ENCODE measurements around the gene ADAMTSL1. TPM values are rescaled to one million over a fixed set of nuclear protein-coding genes. Genes with fewer than 3 reads are reported as not detected.

ADAMTSL1 gene
- total and polyA plus RNA-seq, 2 of the 8 experiments (the other 6 are each of a cell fraction or from before 2014, with no cell fraction given), result 0.84 to 1.1 TPM

DNA sequence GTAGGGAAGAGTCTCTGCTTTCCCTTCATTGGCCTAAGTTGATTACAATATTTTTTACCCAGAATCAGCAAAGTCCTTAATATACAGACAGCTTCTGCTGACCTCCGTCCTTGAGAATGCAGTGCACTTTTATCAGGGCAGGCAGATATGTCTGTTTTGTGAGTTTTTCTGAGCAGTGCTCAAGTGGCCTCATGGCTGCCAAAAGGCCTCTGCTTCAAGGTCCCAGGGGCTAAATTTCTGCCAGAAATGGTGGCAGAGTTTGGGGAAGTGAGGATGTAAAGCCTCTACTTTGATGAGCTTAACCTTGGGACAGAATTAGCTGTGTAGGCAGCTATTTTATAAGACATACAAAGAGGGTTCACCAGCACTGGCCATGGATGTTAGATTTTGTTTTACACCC, 275.8 kb downstream of the ADAMTSL1 start:
- H2BK120ac ChIP-seq (replicated peaks; ENCODE audit: low read depth, low read length), result no peak overlapping the region
- H3K23me2 ChIP-seq (ENCODE audit: low read depth, low read length), result no peaks in the 10 kb centered on the region
- H3K4ac ChIP-seq (replicated peaks; ENCODE audit: insufficient read length, low read depth, low read length), result no peak overlapping the region
- no peak overlapping the region for H3K56ac ChIP-seq (replicated peaks; ENCODE audit: insufficient read length, low read depth, low read length)
- no peak overlapping the region for H3K18ac ChIP-seq (ENCODE audit: extremely low read depth, low read length)
- no peak overlapping the region for H2BK12ac ChIP-seq (ENCODE audit: low read depth, low read length)
- no peak overlapping the region for H3K4me2 ChIP-seq (ENCODE audit: insufficient read depth in 1 of 2, low read depth in 2 of 2, low read length in 2 of 2)
- H2BK5ac ChIP-seq (ENCODE audit: low read depth, low read length), result no peak overlapping the region
- H3K27ac ChIP-seq (ENCODE audit: low read depth, low read length), result no peak overlapping the region
- no peaks in the 10 kb centered on the region for H3K9me3 ChIP-seq (ENCODE audit: insufficient read depth in 2 of 2, low read depth in 1 of 2, low read length in 1 of 2)
- H4K5ac ChIP-seq (ENCODE audit: insufficient read length, low read depth, low read length), result no peak overlapping the region
- H3K4me1 ChIP-seq (replicated peaks in 1 of 4; ENCODE audit: control insufficient read depth in 3 of 4, insufficient read depth in 4 of 4, low read length in 3 of 4), result no peaks in the 10 kb centered on the region
- no peak overlapping the region for H3K9ac ChIP-seq (replicated peaks in 1 of 4; ENCODE audit: extremely low read depth in 1 of 4, low read depth in 3 of 4, low read length in 3 of 4)
- WGBS, 2 experiments (ENCODE audit: extremely low coverage in 1 of 2, insufficient coverage in 1 of 2, insufficient read length in 1 of 2, insufficient replicate concordance in 2 of 2, low coverage in 1 of 2, low lambda C conversion rate in 2 of 2, missing lambda C conversion rate in 1 of 2), result 50% methylated on average over 1 of the region's 1 CpG; no CpG with 5 or more reads in 1 of the 2 experiments
- DNase-seq (ENCODE audit: low read depth in 1 of 2, low spot score in 2 of 2), result no peak
- no peak overlapping the region for H3K14ac ChIP-seq (ENCODE audit: insufficient read length)
- ChIA-PET POLR2A (ENCODE audit: partially characterized antibody) (no interaction called here), CTCF (ENCODE audit: partially characterized antibody) (interaction anchor here (0.8 to 1.2 kb wide), 2 partner anchors 12 to 16 kb away, joined by 3 read pairs; no protein-coding TSS in a partner anchor)
- H3K79me1 ChIP-seq (ENCODE audit: low read depth, low read length), result no peaks in the 10 kb centered on the region
- H4K20me1 ChIP-seq (replicated peaks in 1 of 2; ENCODE audit: control insufficient read depth in 1 of 2, insufficient read depth in 2 of 2, low read length in 2 of 2), result no peaks in the 10 kb centered on the region
- H3K27me3 ChIP-seq (replicated peaks in 1 of 4; ENCODE audit: control insufficient read depth in 3 of 4, extremely low read depth in 1 of 4, insufficient read depth in 3 of 4, low read length in 3 of 4), result no peaks in the 10 kb centered on the region
- no peak overlapping the region for H4K91ac ChIP-seq (replicated peaks; ENCODE audit: insufficient read length, low read length)
- no peaks in the 10 kb centered on the region for H3K36me3 ChIP-seq (ENCODE audit: control insufficient read depth in 2 of 4, insufficient read depth in 4 of 4, low read length in 3 of 4)
- H2AK5ac ChIP-seq (ENCODE audit: low read depth, low read length), result no peak overlapping the region
- TF ChIP-seq JUND (IDR thresholded peaks at IDR 0.05; ENCODE audit: low read length) (no peak), CBX8 (IDR thresholded peaks at IDR 0.05; ENCODE audit: borderline replicate concordance, low read depth, low read length) (no peak), TAF1 (IDR thresholded peaks at IDR 0.05; ENCODE audit: low read depth, low read length) (no peak), MAFK (IDR thresholded peaks at IDR 0.05; ENCODE audit: low read depth, low read length) (no peak)
- H3K4me3 ChIP-seq (ENCODE audit: extremely low read depth in 1 of 4, insufficient read depth in 2 of 4, low read depth in 3 of 4, low read length in 4 of 4), result no peak overlapping the region
- H2BK20ac ChIP-seq (ENCODE audit: low read length), result no peak overlapping the region
- no peak overlapping the region for H2BK15ac ChIP-seq (ENCODE audit: low read length)
- H4K8ac ChIP-seq (ENCODE audit: extremely low read depth, insufficient read depth, low read length), result no peak overlapping the region
- no peaks in the 10 kb centered on the region for H3K79me2 ChIP-seq (ENCODE audit: control insufficient read depth in 1 of 2, insufficient read depth in 2 of 2, low read length in 2 of 2)
- H3K23ac ChIP-seq (ENCODE audit: insufficient read length), result no peak overlapping the region
- no peak overlapping the region for H2AFZ ChIP-seq (ENCODE audit: low read length)
- no peak for FAIRE-seq

All from H1 (cell line).